HEK293 (cell line): ENCODE results near the gene LHFPL2.

Experiments
- CTCF ChIA-PET: fragments of 350-600 bp; formaldehyde crosslinking; extraction: SDS; loops from one replicate; lab custom pipeline; 2021; ENCODE audit warnings: antibody characterized with exemption; lab: Yijun Ruan, JAX
- POLR2A ChIA-PET: fragments of 300-600 bp; formaldehyde crosslinking; extraction: SDS; loops from one replicate; lab custom pipeline; 2020; ENCODE audit warnings: antibody characterized with exemption, inconsistent platforms; lab: Yijun Ruan, JAX
- H3K27ac ChIP-seq: fragments of 200-500 bp; sonication (Bioruptor generic); 2 replicates; pipeline ENCODE4 v1.5.1; 2014; ENCODE audit warnings: low read depth, low read length, control low read depth, inconsistent platforms; ENCODE audit errors: extremely low read depth
- H3K36me3 ChIP-seq, 2 experiments: fragments of 200-500 bp in 1 of 2; sonication (Bioruptor generic) in 1 of 2; 1 replicate in 1 of 2; 2 replicates in 1 of 2; pipeline ENCODE4 v1.5.1; 2014 to 2017; ENCODE audit warnings: inconsistent platforms in 2 of 2, low read length in 2 of 2; ENCODE audit not compliant: control insufficient read depth in 2 of 2, insufficient read depth in 1 of 2
- H3K4me1 ChIP-seq: fragments of 200-500 bp; sonication (Bioruptor generic); 2 replicates; pipeline ENCODE4 v1.5.1; 2014; ENCODE audit warnings: mild to moderate bottlenecking, low read length, inconsistent platforms; ENCODE audit not compliant: control insufficient read depth, insufficient read depth
- H3K4me3 ChIP-seq: 2 replicates; pipeline ENCODE4 v1.5.1; 2011; ENCODE audit warnings: low read depth, mild to moderate bottlenecking, control low read depth, low read length, moderate library complexity
- H3K9me3 ChIP-seq: fragments of 200-500 bp; sonication (Bioruptor generic); 2 replicates; pipeline ENCODE4 v1.5.1; 2014; ENCODE audit warnings: low read depth, low read length, inconsistent platforms; ENCODE audit not compliant: control insufficient read depth, insufficient read depth
- EGR2 ChIP-seq: fragments of 450-650 bp; formaldehyde crosslinking; IDR thresholded peaks from 2 replicates; pipeline ENCODE4 v1.5.1; 2016; ENCODE audit warnings: low read depth, missing biosample characterization, missing genetic modification characterization
- SP2 ChIP-seq: fragments of 450-650 bp; formaldehyde crosslinking; IDR thresholded peaks from 2 replicates; pipeline ENCODE4 v1.5.1; 2016; ENCODE audit warnings: missing biosample characterization, missing genetic modification characterization
- YY1 ChIP-seq: fragments of 450-650 bp; formaldehyde crosslinking; IDR thresholded peaks from 2 replicates; pipeline ENCODE4 v1.5.1; 2018; ENCODE audit warnings: missing biosample characterization, missing genetic modification characterization
- ZFHX2 ChIP-seq: fragments of 450-650 bp; formaldehyde crosslinking; conservative IDR thresholded peaks from 2 replicates; pipeline ENCODE4 v1.5.1; 2016; ENCODE audit warnings: missing biosample characterization, missing genetic modification characterization
- ZNF10 ChIP-seq: fragments of 450-650 bp; formaldehyde crosslinking; IDR thresholded peaks from 2 replicates; pipeline ENCODE4 v1.5.1; 2017; ENCODE audit warnings: missing biosample characterization, missing genetic modification characterization
- ZNF174 ChIP-seq: fragments of 450-650 bp; formaldehyde crosslinking; IDR thresholded peaks from 2 replicates; pipeline ENCODE4 v1.5.0; 2017; ENCODE audit warnings: missing biosample characterization, mild to moderate bottlenecking, missing genetic modification characterization
- ZNF560 ChIP-seq: fragments of 450-650 bp; formaldehyde crosslinking; IDR thresholded peaks from 2 replicates; pipeline ENCODE4 v1.5.1; 2017; ENCODE audit warnings: missing biosample characterization, missing genetic modification characterization, borderline replicate concordance
- TF ChIP-seq, protein P1 (sequence below): fragments of 450-650 bp; formaldehyde crosslinking; IDR thresholded peaks from 2 replicates; pipeline ENCODE4 v1.5.1; 2016; ENCODE audit warnings: missing biosample characterization, missing genetic modification characterization
- TF ChIP-seq, protein P2 (sequence below): fragments of 450-650 bp; formaldehyde crosslinking; IDR thresholded peaks from 2 replicates; pipeline ENCODE4 v1.5.1; 2017; ENCODE audit warnings: missing biosample characterization, missing genetic modification characterization
- TF ChIP-seq, protein P3 (sequence below): fragments of 450-650 bp; formaldehyde crosslinking; IDR thresholded peaks from 2 replicates; pipeline ENCODE4 v1.5.1; 2016; ENCODE audit warnings: missing biosample characterization, missing genetic modification characterization
- TF ChIP-seq, protein P4 (sequence below): fragments of 450-650 bp; formaldehyde crosslinking; IDR thresholded peaks from 2 replicates; pipeline ENCODE4 v1.5.1; 2016; ENCODE audit warnings: missing biosample characterization, missing genetic modification characterization
- TF ChIP-seq, protein P5 (sequence below): fragments of 450-650 bp; formaldehyde crosslinking; IDR thresholded peaks from 2 replicates; pipeline ENCODE4 v1.5.1; 2016; ENCODE audit warnings: missing biosample characterization, missing genetic modification characterization
- TF ChIP-seq, protein P6 (sequence below): fragments of 450-650 bp; formaldehyde crosslinking; optimal IDR thresholded peaks from 2 replicates; pipeline ENCODE3; 2016; ENCODE audit warnings: missing biosample characterization, mild to moderate bottlenecking, missing genetic modification characterization

The LHFPL2 gene

DNA sequence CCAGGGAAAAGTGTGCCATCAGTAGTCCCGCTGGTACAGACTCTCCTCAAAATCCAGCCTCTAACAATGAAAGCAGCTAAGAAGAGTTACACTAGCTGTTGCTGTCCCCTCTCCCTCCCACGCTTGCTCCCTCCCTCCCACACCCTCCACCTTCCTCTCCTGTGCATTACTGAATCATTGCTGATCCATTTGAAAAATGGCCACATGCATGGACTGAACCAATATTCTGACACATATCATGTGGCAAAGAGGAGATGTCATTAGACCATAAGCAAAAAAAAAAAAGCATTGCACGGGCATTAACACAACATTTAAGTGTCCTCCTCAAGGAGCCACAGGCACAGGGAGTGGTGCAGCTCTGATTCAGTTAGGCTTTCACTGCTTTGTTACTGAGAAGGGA, 37.9 kb downstream of the LHFPL2 start:
- Histone ChIP-seq H3K36me3 (peaks cover 0 to 8% of the 10 kb centered on the region in 2 experiments; a peak in 2 of 3 replicates), H3K4me1 (peaks cover 6% of the 10 kb centered on the region; the same call in 1 of the 2 replicates), H3K9me3 (no peaks in the 10 kb centered on the region), H3K4me3 (no peak overlapping the region), H3K27ac (no peak overlapping the region)
- POLR2A ChIA-PET = no interaction called here
- TF ChIP-seq, protein P1, sequence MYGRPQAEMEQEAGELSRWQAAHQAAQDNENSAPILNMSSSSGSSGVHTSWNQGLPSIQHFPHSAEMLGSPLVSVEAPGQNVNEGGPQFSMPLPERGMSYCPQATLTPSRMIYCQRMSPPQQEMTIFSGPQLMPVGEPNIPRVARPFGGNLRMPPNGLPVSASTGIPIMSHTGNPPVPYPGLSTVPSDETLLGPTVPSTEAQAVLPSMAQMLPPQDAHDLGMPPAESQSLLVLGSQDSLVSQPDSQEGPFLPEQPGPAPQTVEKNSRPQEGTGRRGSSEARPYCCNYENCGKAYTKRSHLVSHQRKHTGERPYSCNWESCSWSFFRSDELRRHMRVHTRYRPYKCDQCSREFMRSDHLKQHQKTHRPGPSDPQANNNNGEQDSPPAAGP (tag by site-specific recombination) = 0 out of 2 replicates have a peak, but pooled peaks have one; percentile 28
- TF ChIP-seq, protein P2, sequence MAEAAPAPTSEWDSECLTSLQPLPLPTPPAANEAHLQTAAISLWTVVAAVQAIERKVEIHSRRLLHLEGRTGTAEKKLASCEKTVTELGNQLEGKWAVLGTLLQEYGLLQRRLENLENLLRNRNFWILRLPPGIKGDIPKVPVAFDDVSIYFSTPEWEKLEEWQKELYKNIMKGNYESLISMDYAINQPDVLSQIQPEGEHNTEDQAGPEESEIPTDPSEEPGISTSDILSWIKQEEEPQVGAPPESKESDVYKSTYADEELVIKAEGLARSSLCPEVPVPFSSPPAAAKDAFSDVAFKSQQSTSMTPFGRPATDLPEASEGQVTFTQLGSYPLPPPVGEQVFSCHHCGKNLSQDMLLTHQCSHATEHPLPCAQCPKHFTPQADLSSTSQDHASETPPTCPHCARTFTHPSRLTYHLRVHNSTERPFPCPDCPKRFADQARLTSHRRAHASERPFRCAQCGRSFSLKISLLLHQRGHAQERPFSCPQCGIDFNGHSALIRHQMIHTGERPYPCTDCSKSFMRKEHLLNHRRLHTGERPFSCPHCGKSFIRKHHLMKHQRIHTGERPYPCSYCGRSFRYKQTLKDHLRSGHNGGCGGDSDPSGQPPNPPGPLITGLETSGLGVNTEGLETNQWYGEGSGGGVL = peak; percentile 23; the same call in 1 of the 2 replicates
- TF ChIP-seq EGR2 (tag by site-specific recombination) = peak; percentile 73
- TF ChIP-seq, protein P3, sequence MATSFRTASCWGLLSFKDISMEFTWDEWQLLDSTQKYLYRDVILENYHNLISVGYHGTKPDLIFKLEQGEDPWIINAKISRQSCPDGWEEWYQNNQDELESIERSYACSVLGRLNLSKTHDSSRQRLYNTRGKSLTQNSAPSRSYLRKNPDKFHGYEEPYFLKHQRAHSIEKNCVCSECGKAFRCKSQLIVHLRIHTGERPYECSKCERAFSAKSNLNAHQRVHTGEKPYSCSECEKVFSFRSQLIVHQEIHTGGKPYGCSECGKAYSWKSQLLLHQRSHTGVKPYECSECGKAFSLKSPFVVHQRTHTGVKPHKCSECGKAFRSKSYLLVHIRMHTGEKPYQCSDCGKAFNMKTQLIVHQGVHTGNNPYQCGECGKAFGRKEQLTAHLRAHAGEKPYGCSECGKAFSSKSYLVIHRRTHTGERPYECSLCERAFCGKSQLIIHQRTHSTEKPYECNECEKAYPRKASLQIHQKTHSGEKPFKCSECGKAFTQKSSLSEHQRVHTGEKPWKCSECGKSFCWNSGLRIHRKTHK (tag by site-specific recombination) = no peak
- TF ChIP-seq ZFHX2 = peak; percentile 92
- TF ChIP-seq, protein P4, sequence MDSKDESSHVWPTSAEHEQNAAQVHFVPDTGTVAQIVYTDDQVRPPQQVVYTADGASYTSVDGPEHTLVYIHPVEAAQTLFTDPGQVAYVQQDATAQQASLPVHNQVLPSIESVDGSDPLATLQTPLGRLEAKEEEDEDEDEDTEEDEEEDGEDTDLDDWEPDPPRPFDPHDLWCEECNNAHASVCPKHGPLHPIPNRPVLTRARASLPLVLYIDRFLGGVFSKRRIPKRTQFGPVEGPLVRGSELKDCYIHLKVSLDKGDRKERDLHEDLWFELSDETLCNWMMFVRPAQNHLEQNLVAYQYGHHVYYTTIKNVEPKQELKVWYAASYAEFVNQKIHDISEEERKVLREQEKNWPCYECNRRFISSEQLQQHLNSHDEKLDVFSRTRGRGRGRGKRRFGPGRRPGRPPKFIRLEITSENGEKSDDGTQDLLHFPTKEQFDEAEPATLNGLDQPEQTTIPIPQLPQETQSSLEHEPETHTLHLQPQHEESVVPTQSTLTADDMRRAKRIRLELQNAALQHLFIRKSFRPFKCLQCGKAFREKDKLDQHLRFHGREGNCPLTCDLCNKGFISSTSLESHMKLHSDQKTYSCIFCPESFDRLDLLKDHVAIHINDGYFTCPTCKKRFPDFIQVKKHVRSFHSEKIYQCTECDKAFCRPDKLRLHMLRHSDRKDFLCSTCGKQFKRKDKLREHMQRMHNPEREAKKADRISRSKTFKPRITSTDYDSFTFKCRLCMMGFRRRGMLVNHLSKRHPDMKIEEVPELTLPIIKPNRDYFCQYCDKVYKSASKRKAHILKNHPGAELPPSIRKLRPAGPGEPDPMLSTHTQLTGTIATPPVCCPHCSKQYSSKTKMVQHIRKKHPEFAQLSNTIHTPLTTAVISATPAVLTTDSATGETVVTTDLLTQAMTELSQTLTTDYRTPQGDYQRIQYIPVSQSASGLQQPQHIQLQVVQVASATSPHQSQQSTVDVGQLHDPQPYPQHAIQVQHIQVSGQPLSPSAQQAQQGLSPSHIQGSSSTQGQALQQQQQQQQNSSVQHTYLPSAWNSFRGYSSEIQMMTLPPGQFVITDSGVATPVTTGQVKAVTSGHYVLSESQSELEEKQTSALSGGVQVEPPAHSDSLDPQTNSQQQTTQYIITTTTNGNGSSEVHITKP = peak; percentile 65; the same call in 1 of the 2 replicates
- CTCF ChIA-PET = interaction anchor here (0.6 kb wide), 2 partner anchors 23 to 131 kb away, joined by 3 to 4 read pairs; no protein-coding TSS in a partner anchor

DNA sequence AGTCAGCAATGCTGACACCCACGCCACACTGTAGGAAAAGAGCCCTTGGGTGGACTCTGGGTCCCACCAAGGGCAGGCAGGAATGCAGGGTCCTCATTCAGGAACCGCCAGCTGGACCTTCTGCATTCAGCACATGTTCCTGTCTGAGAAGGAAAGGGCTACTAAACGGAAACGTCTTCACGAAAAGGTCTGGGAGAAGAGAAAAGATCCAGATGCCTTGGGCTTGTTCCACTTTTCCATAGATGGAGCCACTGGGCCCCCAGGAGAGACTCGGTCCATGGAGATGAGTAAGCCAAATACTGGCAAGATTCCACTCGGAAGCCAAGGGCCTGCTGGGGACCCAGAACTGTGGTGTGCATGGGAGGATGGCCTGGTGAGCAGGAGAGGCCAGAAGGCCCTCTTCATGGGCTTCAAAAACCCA, 38.4 kb downstream of the LHFPL2 start:
- Histone ChIP-seq H3K4me3 (no peak overlapping the region), H3K27ac (no peak overlapping the region), H3K9me3 (no peaks in the 10 kb centered on the region), H3K36me3 (peaks cover 0 to 8% of the 10 kb centered on the region in 2 experiments; a peak in 2 of 3 replicates), H3K4me1 (peaks cover 6% of the 10 kb centered on the region; the same call in 1 of the 2 replicates)
- TF ChIP-seq, protein P3 (tag by site-specific recombination) = no peak
- TF ChIP-seq, protein P5, sequence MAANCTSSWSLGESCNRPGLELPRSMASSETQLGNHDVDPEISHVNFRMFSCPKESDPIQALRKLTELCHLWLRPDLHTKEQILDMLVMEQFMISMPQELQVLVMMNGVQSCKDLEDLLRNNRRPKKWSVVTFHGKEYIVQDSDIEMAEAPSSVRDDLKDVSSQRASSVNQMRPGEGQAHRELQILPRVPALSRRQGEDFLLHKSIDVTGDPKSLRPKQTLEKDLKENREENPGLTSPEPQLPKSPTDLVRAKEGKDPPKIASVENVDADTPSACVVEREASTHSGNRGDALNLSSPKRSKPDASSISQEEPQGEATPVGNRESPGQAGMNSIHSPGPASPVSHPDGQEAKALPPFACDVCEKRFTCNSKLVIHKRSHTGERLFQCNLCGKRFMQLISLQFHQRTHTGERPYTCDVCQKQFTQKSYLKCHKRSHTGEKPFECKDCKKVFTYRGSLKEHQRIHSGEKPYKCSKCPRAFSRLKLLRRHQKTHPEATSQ = no peak
- TF ChIP-seq SP2 (tag by site-specific recombination) (no peak), YY1 (tag by site-specific recombination) (no peak), ZNF560 (tag by site-specific recombination) (no peak), ZNF174 (no peak), ZNF10 (tag by site-specific recombination) (no peak)
- TF ChIP-seq, protein P6, sequence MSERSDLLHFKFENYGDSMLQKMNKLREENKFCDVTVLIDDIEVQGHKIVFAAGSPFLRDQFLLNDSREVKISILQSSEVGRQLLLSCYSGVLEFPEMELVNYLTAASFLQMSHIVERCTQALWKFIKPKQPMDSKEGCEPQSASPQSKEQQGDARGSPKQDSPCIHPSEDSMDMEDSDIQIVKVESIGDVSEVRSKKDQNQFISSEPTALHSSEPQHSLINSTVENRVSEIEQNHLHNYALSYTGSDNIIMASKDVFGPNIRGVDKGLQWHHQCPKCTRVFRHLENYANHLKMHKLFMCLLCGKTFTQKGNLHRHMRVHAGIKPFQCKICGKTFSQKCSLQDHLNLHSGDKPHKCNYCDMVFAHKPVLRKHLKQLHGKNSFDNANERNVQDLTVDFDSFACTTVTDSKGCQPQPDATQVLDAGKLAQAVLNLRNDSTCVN (tag by site-specific recombination) = no peak
- ChIA-PET POLR2A (no interaction called here), CTCF (interaction anchor here (0.8 kb wide), 1 partner anchor 77 kb away, joined by 4 read pairs; no protein-coding TSS in a partner anchor)
